Measurements from ENCODE around the gene IRF4.

DNA sequence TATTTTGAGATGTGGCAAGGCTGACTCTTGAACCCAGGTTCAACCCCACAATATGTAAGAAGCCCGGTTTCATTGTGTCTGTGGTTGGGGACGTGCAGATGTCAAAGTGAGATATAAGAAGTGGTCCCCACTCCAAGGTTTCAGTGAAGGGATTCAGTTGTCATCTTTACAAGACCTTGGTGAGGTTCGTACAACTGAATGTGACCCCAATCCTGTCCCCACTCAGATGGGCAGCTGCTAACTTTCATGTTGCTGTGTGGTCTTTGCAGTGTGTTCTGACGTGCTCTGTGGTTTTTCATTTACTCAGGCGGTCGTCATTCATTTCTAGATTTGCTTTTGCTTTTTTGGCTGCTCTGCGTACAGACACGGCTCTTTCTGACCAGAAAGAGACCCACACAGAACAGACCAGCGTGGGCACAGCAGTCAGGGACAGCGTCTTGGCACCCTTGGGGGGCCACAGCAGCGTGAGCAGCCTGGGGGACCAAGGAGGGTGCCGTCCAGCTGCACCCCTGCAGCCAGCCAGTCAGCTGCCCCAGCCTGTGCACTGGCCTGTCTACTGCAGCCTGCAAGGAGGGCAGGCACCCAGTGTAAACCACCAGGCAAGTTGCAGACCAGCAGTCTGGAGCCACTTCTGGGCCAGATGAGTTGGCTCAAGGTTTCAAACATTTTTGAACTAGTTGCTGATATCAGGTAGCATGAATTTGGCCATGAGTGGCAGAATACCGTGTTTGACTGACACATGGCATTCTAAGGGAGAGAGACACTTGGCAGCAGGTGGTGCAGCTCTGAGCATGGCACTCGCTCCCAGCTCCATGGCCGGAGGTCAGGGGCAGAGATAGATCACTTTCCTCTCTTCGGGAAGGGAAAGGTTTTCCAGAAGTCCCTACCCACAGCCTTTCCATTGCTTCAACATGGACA, 49.4 kb upstream of the IRF4 start:
- TF ChIP-seq, protein P1, sequence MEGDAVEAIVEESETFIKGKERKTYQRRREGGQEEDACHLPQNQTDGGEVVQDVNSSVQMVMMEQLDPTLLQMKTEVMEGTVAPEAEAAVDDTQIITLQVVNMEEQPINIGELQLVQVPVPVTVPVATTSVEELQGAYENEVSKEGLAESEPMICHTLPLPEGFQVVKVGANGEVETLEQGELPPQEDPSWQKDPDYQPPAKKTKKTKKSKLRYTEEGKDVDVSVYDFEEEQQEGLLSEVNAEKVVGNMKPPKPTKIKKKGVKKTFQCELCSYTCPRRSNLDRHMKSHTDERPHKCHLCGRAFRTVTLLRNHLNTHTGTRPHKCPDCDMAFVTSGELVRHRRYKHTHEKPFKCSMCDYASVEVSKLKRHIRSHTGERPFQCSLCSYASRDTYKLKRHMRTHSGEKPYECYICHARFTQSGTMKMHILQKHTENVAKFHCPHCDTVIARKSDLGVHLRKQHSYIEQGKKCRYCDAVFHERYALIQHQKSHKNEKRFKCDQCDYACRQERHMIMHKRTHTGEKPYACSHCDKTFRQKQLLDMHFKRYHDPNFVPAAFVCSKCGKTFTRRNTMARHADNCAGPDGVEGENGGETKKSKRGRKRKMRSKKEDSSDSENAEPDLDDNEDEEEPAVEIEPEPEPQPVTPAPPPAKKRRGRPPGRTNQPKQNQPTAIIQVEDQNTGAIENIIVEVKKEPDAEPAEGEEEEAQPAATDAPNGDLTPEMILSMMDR (IDR thresholded peaks at IDR 0.05) = no peak
- no peak for TF ChIP-seq POLR2A (IDR thresholded peaks at IDR 0.05)
